Fibroblast of the aortic adventitia (primary cell): ENCODE measurements around the gene BPIFA1. TPM values are rescaled to one million over a fixed set of nuclear protein-coding genes. Genes with fewer than 3 reads are reported as not detected.

ENCODE experiments used
- DNase-seq: peaks from one replicate; pipeline ENCODE4 v3.0.0-alpha.2; 2010; ENCODE audit warnings: low read depth
- H3K4me3 ChIP-seq: 2 replicates; pipeline ENCODE4 v1.5.1; 2011; ENCODE audit warnings: low read depth, mild to moderate bottlenecking, control low read depth, low read length, moderate library complexity
- CTCF ChIP-seq: IDR thresholded peaks from 2 replicates; pipeline ENCODE4 v1.5.1; 2011; ENCODE audit warnings: mild to moderate bottlenecking, low read length, control low read depth, inconsistent platforms; ENCODE audit not compliant: insufficient read depth
- total RNA-seq: library from RNA; depleted of rRNA; stranded (reverse); fragments of >200 nt; gene quantifications from 2 replicates; pipeline ENCODE4 v1.2.3, GENCODE V29; 2012; ENCODE audit warnings: low replicate concordance

BPIFA1 gene
- total RNA-seq: not detected in 2 replicates

- no peak for TF ChIP-seq CTCF
- no peak within 1 kb of the TSS for H3K4me3 ChIP-seq
- no peak for DNase-seq
Observed at GRCh38 chr20:33235696-33236095, at the start of gene BPIFA1. BPIFA1 (plus strand) TSS chr20:33235996; CDS start chr20:33237712, 1,716 bp downstream.

DNA sequence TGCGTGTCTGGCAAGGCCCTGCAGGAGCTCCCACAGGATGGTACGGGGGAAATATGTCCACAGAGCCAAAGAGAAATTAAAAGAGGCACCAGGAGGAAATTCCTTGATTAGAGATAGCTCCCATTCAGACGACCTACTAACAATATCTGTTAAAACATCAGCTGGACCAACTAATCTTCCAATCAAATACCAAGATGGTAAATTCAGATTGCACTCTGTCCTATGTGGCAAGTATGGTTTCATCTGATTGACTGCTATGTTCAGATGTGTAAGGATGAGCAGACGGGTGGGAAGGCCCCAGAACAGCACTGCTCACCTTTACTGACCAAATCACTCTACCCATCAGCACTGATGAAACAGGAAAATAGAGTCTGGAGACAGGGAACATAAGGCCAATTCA, 48.3 kb upstream of the BPIFA1 start:
- H3K4me3 ChIP-seq: no peak overlapping the region
- TF ChIP-seq CTCF: no peak
- DNase-seq: no peak

DNA sequence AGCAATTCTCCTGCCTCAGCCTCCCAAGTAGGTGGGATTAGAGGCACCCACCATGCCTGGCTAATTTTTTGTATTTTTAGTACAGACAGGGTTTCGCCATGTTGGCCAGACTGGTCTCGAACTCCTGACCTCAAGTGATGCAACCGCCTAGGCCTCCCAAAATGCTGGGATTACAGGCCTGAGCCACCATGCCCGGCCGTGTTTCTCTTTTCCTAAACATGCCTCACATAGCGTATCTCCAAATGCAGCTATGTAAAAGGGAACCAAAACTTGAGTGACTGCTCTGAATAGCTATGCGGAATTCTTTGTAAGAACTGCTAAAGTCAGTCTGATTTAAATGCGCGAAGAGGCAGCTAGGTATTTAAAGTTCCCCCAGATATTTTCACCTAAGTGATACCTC, 47.4 kb upstream of the BPIFA1 start:
- TF ChIP-seq CTCF: no peak

GRCh38 chr20:33191484-33191883, 44.3 kb upstream of the BPIFA1 start:
- no peak for TF ChIP-seq CTCF
- no peak for DNase-seq
- H3K4me3 ChIP-seq: no peak overlapping the region

More for the DNA sequence above, 47.4 kb upstream of the BPIFA1 start:
- DNase-seq: no peak
- H3K4me3 ChIP-seq: no peak overlapping the region

DNA sequence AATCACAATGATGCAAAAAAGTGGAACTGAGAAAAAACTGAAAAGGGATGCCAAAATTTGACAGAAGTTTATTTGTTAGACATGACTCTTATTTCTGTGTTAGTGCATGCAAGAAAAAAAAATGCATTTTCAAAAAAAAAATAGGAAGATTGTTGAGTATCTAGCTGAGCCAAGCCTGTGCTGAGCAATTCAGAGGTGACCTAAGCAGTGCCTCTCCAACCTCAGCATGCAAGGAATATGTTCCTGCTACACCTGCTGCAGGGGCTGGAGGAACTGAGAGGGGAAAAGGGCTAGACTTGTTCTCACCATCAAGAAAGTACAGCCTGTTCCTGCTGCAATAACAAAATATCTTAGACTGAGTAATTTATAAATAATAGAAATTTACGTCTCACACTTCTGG, 43.8 kb upstream of the BPIFA1 start:
- TF ChIP-seq CTCF: no peak
- no peak for DNase-seq
- no peak overlapping the region for H3K4me3 ChIP-seq

DNA sequence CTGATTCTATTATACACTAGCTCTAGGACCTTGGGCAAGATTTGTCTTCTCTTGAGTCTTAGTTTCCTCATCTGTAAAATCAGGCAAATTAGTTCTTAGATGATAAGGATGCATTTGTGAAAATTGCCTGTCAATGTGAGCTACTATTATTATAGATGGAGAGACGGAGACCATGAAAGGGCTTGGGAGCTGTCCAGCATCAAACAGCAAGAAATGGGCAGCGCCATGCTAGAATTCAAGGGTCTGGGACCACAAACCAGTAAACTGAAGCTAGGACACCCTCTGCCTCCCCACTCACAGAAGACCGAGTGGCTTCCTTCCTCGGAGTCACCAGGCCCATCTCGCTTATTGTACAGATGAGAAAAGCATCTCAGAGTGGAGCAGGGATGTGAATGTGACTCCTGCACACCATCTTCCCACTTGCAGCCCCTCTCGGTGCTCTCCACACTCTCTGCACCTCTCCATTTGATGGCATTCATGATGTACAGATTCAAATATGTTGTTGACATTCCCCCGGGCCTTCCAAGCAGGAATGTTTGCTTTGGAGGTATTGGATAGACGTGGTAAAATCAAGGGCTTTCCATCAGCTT, 42.8 kb upstream of the BPIFA1 start:
- DNase-seq: no peak

More for the DNA sequence above, 42.8 kb upstream of the BPIFA1 start:
- no peak for TF ChIP-seq CTCF
- no peak overlapping the region for H3K4me3 ChIP-seq
